ENCODE data around the gene MFSD12.
"Not testable (repeated sequence)": the region's sequence is repeated elsewhere in the genome, so short reads cannot be mapped to it uniquely, and the experiment has no call there.

The MFSD12 gene

GRCh38 chr19:3536429-3537100 is 20.8 kb downstream of the MFSD12 start:
- DNase-seq (ENCODE audit: low spot score), result no peak

GRCh38 chr19:3535981-3536380 is 21.4 kb downstream of the MFSD12 start:
- no peak for DNase-seq (ENCODE audit: low spot score)

GRCh38 chr19:3535563-3535965 is 21.8 kb downstream of the MFSD12 start:
- no peak for DNase-seq (ENCODE audit: low spot score)

- DNase-seq (ENCODE audit: low spot score), result no peak
These were observed 22.2 kb downstream of the MFSD12 start for GRCh38 chr19:3535235-3535535.

GRCh38 chr19:3534375-3535234 is 22.8 kb downstream of the MFSD12 start:
- DNase-seq (ENCODE audit: low spot score), result no peak

GRCh38 chr19:3533563-3534216 is 23.7 kb downstream of the MFSD12 start:
- DNase-seq (ENCODE audit: low spot score), result no peak

GRCh38 chr19:3533033-3533432 is 24.4 kb downstream of the MFSD12 start:
- no peak for DNase-seq (ENCODE audit: low spot score)

- no peak for DNase-seq (ENCODE audit: low spot score)
These were observed 25.1 kb downstream of the MFSD12 start for GRCh38 chr19:3532154-3532786.

GRCh38 chr19:3531716-3532115 is 25.7 kb downstream of the MFSD12 start:
- DNase-seq (ENCODE audit: low spot score), result no peak

- no peak for DNase-seq (ENCODE audit: low spot score)
These were observed 27.0 kb downstream of the MFSD12 start for GRCh38 chr19:3530389-3530788.

GRCh38 chr19:3529299-3529698 is 28.1 kb downstream of the MFSD12 start:
- DNase-seq (ENCODE audit: low spot score), result not testable (repeated sequence)

GRCh38 chr19:3528539-3529211 is 28.7 kb downstream of the MFSD12 start:
- DNase-seq (ENCODE audit: low spot score), result no peak

GRCh38 chr19:3528080-3528479 is 29.3 kb downstream of the MFSD12 start:
- no peak for DNase-seq (ENCODE audit: low spot score)

- DNase-seq (ENCODE audit: low spot score), result no peak
These were observed 30.0 kb downstream of the MFSD12 start for GRCh38 chr19:3527238-3527910.

- no peak for DNase-seq (ENCODE audit: low spot score)
These were observed 30.7 kb downstream of the MFSD12 start for GRCh38 chr19:3526507-3527237.

- no peak for DNase-seq (ENCODE audit: low spot score)
These were observed 32.4 kb downstream of the MFSD12 start for GRCh38 chr19:3524904-3525451.

GRCh38 chr19:3524078-3524842 is 33.1 kb downstream of the MFSD12 start:
- DNase-seq (ENCODE audit: low spot score), result no peak

GRCh38 chr19:3523361-3524077 is 33.9 kb downstream of the MFSD12 start:
- DNase-seq (ENCODE audit: low spot score), result no peak
